Measurements from ENCODE around the gene ZNF302. TPM values are rescaled to one million over a fixed set of nuclear protein-coding genes. Genes with fewer than 3 reads are reported as not detected.

The ZNF302 gene
- total RNA-seq, 2 experiments from 2014 or later, result 23.9 to 26.9 TPM

- Histone ChIP-seq H3K9me3 (ENCODE audit: low read length) (no peaks in the 10 kb centered on the region), H4K20me1 (ENCODE audit: insufficient read depth, low read length) (no peaks in the 10 kb centered on the region), H2AFZ (ENCODE audit: low read length) (no peak overlapping the region), H3K9me2 (ENCODE audit: insufficient read depth, low read length) (no peaks in the 10 kb centered on the region), H3K79me2 (ENCODE audit: insufficient read depth, low read depth, low read length) (no peaks in the 10 kb centered on the region), H3K4me1 (ENCODE audit: insufficient read depth, low read length, poor library complexity, severe bottlenecking) (no peaks in the 10 kb centered on the region), H3K27ac (ENCODE audit: low read depth, low read length, poor library complexity, severe bottlenecking) (no peak overlapping the region), H3K4me2 (ENCODE audit: low read length) (no peak overlapping the region), H3K4me3 (ENCODE audit: low read depth, low read length, poor library complexity, severe bottlenecking) (no peak overlapping the region), H3K36me3 (ENCODE audit: insufficient read depth, low read length) (no peaks in the 10 kb centered on the region)
- ChIA-PET CTCF (ENCODE audit: unreplicated experiment) (no interaction called here), POLR2A (no interaction called here)
- BruUV-seq (replicated peaks), result no TSS peak
- DNase-seq (ENCODE audit: low spot score), result no peak
- TF ChIP-seq CTCF (conservative IDR thresholded peaks at IDR 0.05; ENCODE audit: low read length) (no peak), EZH2phosphoT487 (IDR thresholded peaks at IDR 0.05; ENCODE audit: borderline replicate concordance, low read depth, low read length) (no peak)
- intact Hi-C loops (cut with micrococcal nuclease; ENCODE audit: unreplicated experiment), result no loop called here
These were observed 8.2 kb upstream of the ZNF302 start for GRCh38 chr19:34669305-34669704.

GRCh38 chr19:34671972-34672371 lies 5.5 kb upstream of the ZNF302 start:
- H3K9me3 ChIP-seq (ENCODE audit: low read length), result peaks cover 8% of the 10 kb centered on the region
- no TSS peak for BruUV-seq (replicated peaks)
- ChIA-PET CTCF (ENCODE audit: unreplicated experiment) (no interaction called here), POLR2A (interaction anchor here (0.6 kb wide), 1 partner anchor 51 kb away, joined by 3 read pairs; no protein-coding TSS in a partner anchor)
- intact Hi-C loops (cut with micrococcal nuclease; ENCODE audit: unreplicated experiment), result no loop called here
- H4K20me1 ChIP-seq (ENCODE audit: insufficient read depth, low read length), result no peaks in the 10 kb centered on the region
- no peaks in the 10 kb centered on the region for H3K9me2 ChIP-seq (ENCODE audit: insufficient read depth, low read length)
- H2AFZ ChIP-seq (ENCODE audit: low read length), result no peak overlapping the region
- no peaks in the 10 kb centered on the region for H3K79me2 ChIP-seq (ENCODE audit: insufficient read depth, low read depth, low read length)
- no peak overlapping the region for H3K4me3 ChIP-seq (ENCODE audit: low read depth, low read length, poor library complexity, severe bottlenecking)
- no peak overlapping the region for H3K4me2 ChIP-seq (ENCODE audit: low read length)
- peaks cover 9% of the 10 kb centered on the region for H3K4me1 ChIP-seq (ENCODE audit: insufficient read depth, low read length, poor library complexity, severe bottlenecking)
- no peaks in the 10 kb centered on the region for H3K36me3 ChIP-seq (ENCODE audit: insufficient read depth, low read length)
- DNase-seq (ENCODE audit: low spot score), result no peak
- no peak overlapping the region for H3K27ac ChIP-seq (ENCODE audit: low read depth, low read length, poor library complexity, severe bottlenecking)
- TF ChIP-seq CTCF (conservative IDR thresholded peaks at IDR 0.05; ENCODE audit: low read length), result no peak
- no peak for TF ChIP-seq EZH2phosphoT487 (IDR thresholded peaks at IDR 0.05; ENCODE audit: borderline replicate concordance, low read depth, low read length)

GRCh38 chr19:34673590-34673989 lies 3.9 kb upstream of the ZNF302 start:
- no peak overlapping the region for H3K4me3 ChIP-seq (ENCODE audit: low read depth, low read length, poor library complexity, severe bottlenecking)
- H3K27ac ChIP-seq (ENCODE audit: low read depth, low read length, poor library complexity, severe bottlenecking), result no peak overlapping the region
- no TSS peak for BruUV-seq (replicated peaks)
- ChIA-PET CTCF (ENCODE audit: unreplicated experiment) (no interaction called here), POLR2A (interaction anchor here (0.6 kb wide), 1 partner anchor 12 kb away, joined by 3 read pairs; no protein-coding TSS in a partner anchor)
- H3K79me2 ChIP-seq (ENCODE audit: insufficient read depth, low read depth, low read length), result peaks cover 7% of the 10 kb centered on the region; the same call in 1 of the 2 replicates
- intact Hi-C loops (cut with micrococcal nuclease; ENCODE audit: unreplicated experiment), result no loop called here
- no peaks in the 10 kb centered on the region for H4K20me1 ChIP-seq (ENCODE audit: insufficient read depth, low read length)
- no peak for DNase-seq (ENCODE audit: low spot score)
- H3K36me3 ChIP-seq (ENCODE audit: insufficient read depth, low read length), result no peaks in the 10 kb centered on the region
- no peaks in the 10 kb centered on the region for H3K9me2 ChIP-seq (ENCODE audit: insufficient read depth, low read length)
- peaks cover 8% of the 10 kb centered on the region for H3K9me3 ChIP-seq (ENCODE audit: low read length)
- H2AFZ ChIP-seq (ENCODE audit: low read length), result no peak overlapping the region
- H3K4me2 ChIP-seq (ENCODE audit: low read length), result no peak overlapping the region
- TF ChIP-seq CTCF (conservative IDR thresholded peaks at IDR 0.05; ENCODE audit: low read length) (no peak), EZH2phosphoT487 (IDR thresholded peaks at IDR 0.05; ENCODE audit: borderline replicate concordance, low read depth, low read length) (no peak)
- peaks cover 17% of the 10 kb centered on the region for H3K4me1 ChIP-seq (ENCODE audit: insufficient read depth, low read length, poor library complexity, severe bottlenecking)
